ENCODE results near the gene WDR37. TPM values are rescaled to one million over a fixed set of nuclear protein-coding genes. Genes with fewer than 3 reads are reported as not detected.
"Not testable (repeated sequence)": the region's sequence is repeated elsewhere in the genome, so short reads cannot be mapped to it uniquely, and the experiment has no call there.

The WDR37 gene
- total RNA-seq, 2 experiments from 2014 or later = 17.2 to 17.9 TPM

GRCh38 chr10:1114719-1115606, 58.8 kb downstream of the WDR37 start:
- DNase-seq = no peak
- intact Hi-C loops (cut with micrococcal nuclease) = no loop called here
- Mint-ChIP-seq H3K27ac (peak overlapping the region; percentile 20), H3K4me1 (ENCODE audit: low read depth) (peaks cover 42% of the 10 kb centered on the region), H3K27me3 (no peaks in the 10 kb centered on the region), H3K9me3 (no peaks in the 10 kb centered on the region), H3K4me3 (no peak overlapping the region), H3K36me3 (ENCODE audit: low read depth) (peaks cover 76% of the 10 kb centered on the region)
- TF ChIP-seq CTCF (IDR thresholded peaks at IDR 0.05) = no peak
- ChIA-PET CTCF (no interaction called here), POLR2A (no interaction called here)
- ATAC-seq = no peak

GRCh38 chr10:1115607-1115955, 59.4 kb downstream of the WDR37 start:
- H3K4me1 Mint-ChIP-seq (ENCODE audit: low read depth) = peaks cover 36% of the 10 kb centered on the region
- intact Hi-C loops (cut with micrococcal nuclease) = no loop called here
- H3K4me3 Mint-ChIP-seq = no peak overlapping the region
- H3K27ac Mint-ChIP-seq = no peak overlapping the region
- ChIA-PET POLR2A (no interaction called here), CTCF (no interaction called here)
- H3K36me3 Mint-ChIP-seq (ENCODE audit: low read depth) = peaks cover 72% of the 10 kb centered on the region
- no peak for DNase-seq
- ATAC-seq = no peak
- H3K27me3 Mint-ChIP-seq = no peaks in the 10 kb centered on the region
- no peaks in the 10 kb centered on the region for H3K9me3 Mint-ChIP-seq
- no peak for TF ChIP-seq CTCF (IDR thresholded peaks at IDR 0.05)

GRCh38 chr10:1116051-1116450, 59.9 kb downstream of the WDR37 start:
- Mint-ChIP-seq H3K27ac (no peak overlapping the region), H3K9me3 (no peaks in the 10 kb centered on the region), H3K27me3 (no peaks in the 10 kb centered on the region), H3K4me1 (ENCODE audit: low read depth) (peaks cover 31% of the 10 kb centered on the region), H3K4me3 (no peak overlapping the region), H3K36me3 (ENCODE audit: low read depth) (peaks cover 68% of the 10 kb centered on the region)
- no peak for TF ChIP-seq CTCF (IDR thresholded peaks at IDR 0.05)
- CTCF ChIA-PET = no interaction called here
- POLR2A ChIA-PET = no interaction called here
- DNase-seq (no peak), ATAC-seq (no peak)
- intact Hi-C loops (cut with micrococcal nuclease) = no loop called here

- TF ChIP-seq CTCF (IDR thresholded peaks at IDR 0.05) = no peak
- intact Hi-C loops (cut with micrococcal nuclease) = no loop called here
- DNase-seq = no peak
- Mint-ChIP-seq H3K36me3 (ENCODE audit: low read depth) (peaks cover 67% of the 10 kb centered on the region), H3K4me1 (ENCODE audit: low read depth) (peaks cover 26% of the 10 kb centered on the region), H3K27me3 (no peaks in the 10 kb centered on the region), H3K9me3 (no peaks in the 10 kb centered on the region), H3K4me3 (no peak overlapping the region), H3K27ac (no peak overlapping the region)
- no peak for ATAC-seq
- CTCF ChIA-PET = no interaction called here
- POLR2A ChIA-PET = no interaction called here
Observed at GRCh38 chr10:1116696-1117280, 60.6 kb downstream of the WDR37 start.

- H3K36me3 Mint-ChIP-seq (ENCODE audit: low read depth) = peaks cover 66% of the 10 kb centered on the region
- no peak overlapping the region for H3K4me3 Mint-ChIP-seq
- no peak overlapping the region for H3K27ac Mint-ChIP-seq
- POLR2A ChIA-PET = no interaction called here
- intact Hi-C loops (cut with micrococcal nuclease) = no loop called here
- H3K4me1 Mint-ChIP-seq (ENCODE audit: low read depth) = peaks cover 25% of the 10 kb centered on the region
- no peaks in the 10 kb centered on the region for H3K27me3 Mint-ChIP-seq
- no peaks in the 10 kb centered on the region for H3K9me3 Mint-ChIP-seq
- no peak for TF ChIP-seq CTCF (IDR thresholded peaks at IDR 0.05)
- ATAC-seq (no peak), DNase-seq (no peak)
- CTCF ChIA-PET = no interaction called here
Observed at GRCh38 chr10:1117651-1118050, 61.5 kb downstream of the WDR37 start.

- POLR2A ChIA-PET; intact Hi-C loops (cut with micrococcal nuclease); H3K27ac Mint-ChIP-seq; H3K27me3 Mint-ChIP-seq; H3K4me3 Mint-ChIP-seq; DNase-seq; H3K9me3 Mint-ChIP-seq; ATAC-seq: not testable (repeated sequence)
- Mint-ChIP-seq H3K4me1 (ENCODE audit: low read depth) (peaks cover 29% of the 10 kb centered on the region), H3K36me3 (ENCODE audit: low read depth) (peaks cover 64% of the 10 kb centered on the region)
- CTCF ChIA-PET = interaction anchor here (1.0 to 1.5 kb wide), 2 partner anchors 8 to 301 kb away, joined by 3 to 4 read pairs; no protein-coding TSS in a partner anchor
Observed at GRCh38 chr10:1118318-1118717, 62.1 kb downstream of the WDR37 start.
